ENCODE data around the gene SGMS1.

DNA sequence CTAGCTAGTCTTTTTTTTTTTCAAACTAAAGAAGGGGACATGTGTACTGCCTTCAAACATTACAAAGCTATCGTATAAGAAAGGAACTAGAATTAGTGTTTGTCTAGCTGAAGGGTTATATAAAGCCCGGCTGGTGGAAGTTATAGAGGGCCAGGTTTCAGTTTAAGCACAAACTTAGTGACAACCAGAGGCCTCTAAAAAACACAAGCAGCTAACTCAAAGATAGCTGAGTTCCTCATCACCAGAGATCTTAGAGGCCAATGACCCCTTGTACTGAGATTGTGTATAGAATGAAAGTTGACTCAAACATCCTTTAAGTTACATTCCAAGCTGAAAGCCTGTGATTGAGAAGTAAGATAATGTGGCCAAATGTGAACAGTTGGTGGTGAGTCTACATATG, 28.1 kb upstream of the SGMS1 start:
- TF ChIP-seq, protein P1, sequence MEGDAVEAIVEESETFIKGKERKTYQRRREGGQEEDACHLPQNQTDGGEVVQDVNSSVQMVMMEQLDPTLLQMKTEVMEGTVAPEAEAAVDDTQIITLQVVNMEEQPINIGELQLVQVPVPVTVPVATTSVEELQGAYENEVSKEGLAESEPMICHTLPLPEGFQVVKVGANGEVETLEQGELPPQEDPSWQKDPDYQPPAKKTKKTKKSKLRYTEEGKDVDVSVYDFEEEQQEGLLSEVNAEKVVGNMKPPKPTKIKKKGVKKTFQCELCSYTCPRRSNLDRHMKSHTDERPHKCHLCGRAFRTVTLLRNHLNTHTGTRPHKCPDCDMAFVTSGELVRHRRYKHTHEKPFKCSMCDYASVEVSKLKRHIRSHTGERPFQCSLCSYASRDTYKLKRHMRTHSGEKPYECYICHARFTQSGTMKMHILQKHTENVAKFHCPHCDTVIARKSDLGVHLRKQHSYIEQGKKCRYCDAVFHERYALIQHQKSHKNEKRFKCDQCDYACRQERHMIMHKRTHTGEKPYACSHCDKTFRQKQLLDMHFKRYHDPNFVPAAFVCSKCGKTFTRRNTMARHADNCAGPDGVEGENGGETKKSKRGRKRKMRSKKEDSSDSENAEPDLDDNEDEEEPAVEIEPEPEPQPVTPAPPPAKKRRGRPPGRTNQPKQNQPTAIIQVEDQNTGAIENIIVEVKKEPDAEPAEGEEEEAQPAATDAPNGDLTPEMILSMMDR (optimal IDR thresholded peaks at IDR 0.05 in 1 of 3, IDR thresholded peaks at IDR 0.05 in 1 of 3, conservative IDR thresholded peaks at IDR 0.05 in 1 of 3; ENCODE audit: extremely low read depth in 1 of 3, insufficient read depth in 2 of 3, low read length in 3 of 3) = no peak
- no peak for TF ChIP-seq EZH2 (IDR thresholded peaks at IDR 0.05; ENCODE audit: low read length)
